GM12878 (cell line): ENCODE measurements around the gene AMN1. TPM values are rescaled to one million over a fixed set of nuclear protein-coding genes. Genes with fewer than 3 reads are reported as not detected.

Source experiments
- ATF2 ChIP-seq: IDR thresholded peaks from 2 replicates; pipeline ENCODE4 v1.6.1; 2012; ENCODE audit warnings: low read length, inconsistent platforms
- ATF7 ChIP-seq: fragments of 450-650 bp; IDR thresholded peaks from 2 replicates; pipeline ENCODE4 v1.6.1; 2016; ENCODE audit warnings: low read depth, mild to moderate bottlenecking
- BCL11A ChIP-seq: IDR thresholded peaks from 2 replicates; pipeline ENCODE4 v1.6.1; 2011; ENCODE audit warnings: low read depth, low read length
- BRCA1 ChIP-seq: IDR thresholded peaks from 2 replicates; pipeline ENCODE4 v1.6.1; 2011; ENCODE audit warnings: low read depth, low read length, improper control_type of control experiment
- CBFB ChIP-seq: IDR thresholded peaks from 2 replicates; pipeline ENCODE4 v1.6.1; 2016; ENCODE audit warnings: antibody characterized with exemption, low read depth
- CBX3 ChIP-seq: fragments of 200-600 bp; sonication (generic); IDR thresholded peaks from 2 replicates; pipeline ENCODE4 v1.6.1; 2016; ENCODE audit warnings: low read depth, borderline replicate concordance
- CHD2 ChIP-seq: IDR thresholded peaks from 2 replicates; pipeline ENCODE4 v1.6.1; 2011; ENCODE audit warnings: low read depth, low read length, improper control_type of control experiment, borderline replicate concordance
- FOXK2 ChIP-seq: fragments of 450-650 bp; IDR thresholded peaks from 2 replicates; pipeline ENCODE4 v1.6.1; 2017; ENCODE audit warnings: mild to moderate bottlenecking, moderate library complexity
- IKZF2 ChIP-seq, 2 experiments: fragments of 450-650 bp; IDR thresholded peaks; 2 replicates each; pipeline ENCODE4 v1.6.1; 2017; ENCODE audit warnings: mild to moderate bottlenecking in 2 of 2, moderate library complexity in 2 of 2
- LARP7 ChIP-seq: fragments of 450-650 bp; IDR thresholded peaks from 2 replicates; pipeline ENCODE4 v1.6.1; 2017; ENCODE audit warnings: mild to moderate bottlenecking
- NBN ChIP-seq: fragments of 450-650 bp; IDR thresholded peaks from 2 replicates; pipeline ENCODE4 v1.6.1; 2016
- NFXL1 ChIP-seq: fragments of 450-650 bp; IDR thresholded peaks from 2 replicates; pipeline ENCODE4 v1.6.1; 2017; ENCODE audit warnings: antibody characterized with exemption, mild to moderate bottlenecking, borderline replicate concordance
- PAX5 ChIP-seq: IDR thresholded peaks from 2 replicates; pipeline ENCODE4 v1.6.1; 2011; ENCODE audit warnings: low read depth, low read length, borderline replicate concordance
- PML ChIP-seq: IDR thresholded peaks from 2 replicates; pipeline ENCODE4 v1.6.1; 2012; ENCODE audit warnings: low read length, inconsistent platforms
- POLR2A ChIP-seq: IDR thresholded peaks from 2 replicates; pipeline ENCODE4 v1.6.1; 2011; ENCODE audit warnings: low read depth, mild to moderate bottlenecking, low read length
- RAD51 ChIP-seq: fragments of 450-650 bp; IDR thresholded peaks from 2 replicates; pipeline ENCODE4 v1.6.1; 2016; ENCODE audit warnings: moderate library complexity, mild to moderate bottlenecking, inconsistent platforms
- RUNX3 ChIP-seq: IDR thresholded peaks from 2 replicates; pipeline ENCODE4 v1.6.1; 2012; ENCODE audit warnings: low read length, inconsistent platforms
- SPI1 ChIP-seq: IDR thresholded peaks from 2 replicates; pipeline ENCODE4 v1.6.1; 2011; ENCODE audit warnings: low read depth, mild to moderate bottlenecking, low read length, moderate library complexity, borderline replicate concordance; ENCODE audit not compliant: insufficient read depth
- USF1 ChIP-seq: IDR thresholded peaks from 2 replicates; pipeline ENCODE4 v1.6.1; 2011; ENCODE audit warnings: borderline replicate concordance, low read depth, mild to moderate bottlenecking, moderate library complexity, mixed read lengths, low read length; ENCODE audit not compliant: insufficient read depth; ENCODE audit errors: extremely low read length
- YBX1 ChIP-seq: fragments of 450-650 bp; IDR thresholded peaks from 2 replicates; pipeline ENCODE4 v1.6.1; 2016; ENCODE audit warnings: antibody characterized with exemption
- ZNF274 ChIP-seq: IDR thresholded peaks from one replicate; pipeline ENCODE4 v1.8.0; 2011; ENCODE audit not compliant: insufficient read length, insufficient read depth
- ZZZ3 ChIP-seq: IDR thresholded peaks from 2 replicates; pipeline ENCODE4 v1.6.1; 2011; ENCODE audit warnings: low read depth; ENCODE audit not compliant: control insufficient read depth, insufficient read length
- polyA plus RNA-seq, 11 experiments: library from polyadenylated mRNA; depleted of rRNA in 4 of 11; unstranded in 6 of 11; stranded (reverse) in 5 of 11; fragments of >200 nt; fragmentation: Nextera tagmentation in 4 of 11; fragmentation: Illumina TruSeq in 1 of 11; extraction: Ambion mirVana in 4 of 11; extraction: Trizol in 1 of 11; gene quantifications; 1 replicate in 1 of 11; 2 replicates in 10 of 11; pipeline versions ENCODE4 v1.2.1 to v1.2.3, GENCODE V29; 2011 to 2016; ENCODE audit warnings: inconsistent platforms in 2 of 11, missing spikeins in 2 of 11, low read depth in 1 of 11
- total RNA-seq, 4 experiments: library from RNA; depleted of rRNA in 3 of 4; stranded (reverse); fragments of >200 nt in 3 of 4; fragmentation: Illumina TruSeq in 1 of 4; extraction: Trizol in 1 of 4; gene quantifications; 2 replicates each; pipeline versions ENCODE4 v1.2.1 to v1.2.3, GENCODE V29; 2013 to 2021
- TF ChIP-seq, protein P1 (sequence below): IDR thresholded peaks from 2 replicates; pipeline ENCODE4 v1.6.1; 2011; ENCODE audit warnings: mild to moderate bottlenecking, low read depth, low read length, moderate library complexity; ENCODE audit not compliant: insufficient replicate concordance
- TF ChIP-seq, protein P2 (sequence below): IDR thresholded peaks from 2 replicates; pipeline ENCODE4 v1.6.1; 2012; ENCODE audit warnings: low read depth, low read length, improper control_type of control experiment
- TF ChIP-seq, protein P3 (sequence below): IDR thresholded peaks from 2 replicates; pipeline ENCODE4 v1.6.1; 2011; ENCODE audit warnings: borderline replicate concordance, low read depth, mild to moderate bottlenecking, moderate library complexity, low read length; ENCODE audit not compliant: insufficient read depth, poor library complexity, severe bottlenecking

AMN1 gene
- total and polyA plus RNA-seq, 10 of the 15 experiments (the other 5 are each of a cell fraction or from before 2014, with no cell fraction given) = 5.4 to 19.3 (median 9.3) TPM

GRCh38 chr12:31728917-31729640 lies at the start of gene AMN1 (continued):
- TF ChIP-seq, protein P1, sequence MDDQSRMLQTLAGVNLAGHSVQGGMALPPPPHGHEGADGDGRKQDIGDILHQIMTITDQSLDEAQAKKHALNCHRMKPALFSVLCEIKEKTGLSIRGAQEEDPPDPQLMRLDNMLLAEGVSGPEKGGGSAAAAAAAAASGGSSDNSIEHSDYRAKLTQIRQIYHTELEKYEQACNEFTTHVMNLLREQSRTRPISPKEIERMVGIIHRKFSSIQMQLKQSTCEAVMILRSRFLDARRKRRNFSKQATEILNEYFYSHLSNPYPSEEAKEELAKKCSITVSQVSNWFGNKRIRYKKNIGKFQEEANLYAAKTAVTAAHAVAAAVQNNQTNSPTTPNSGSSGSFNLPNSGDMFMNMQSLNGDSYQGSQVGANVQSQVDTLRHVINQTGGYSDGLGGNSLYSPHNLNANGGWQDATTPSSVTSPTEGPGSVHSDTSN = no peak
- TF ChIP-seq YBX1 (no peak), PML (no peak), NFXL1 (no peak), ATF7 (peak; percentile 99), SPI1 (no peak), USF1 (no peak), CBX3 (no peak), CBFB (peak; percentile 58; the same call in 1 of the 2 replicates), IKZF2 (IDR thresholded peaks at IDR 0.05) (peak; percentile 52 to 67), FOXK2 (no peak), NBN (peak; percentile 100), LARP7 (peak; percentile 37; the same call in 1 of the 2 replicates), CHD2 (peak; percentile 48), BRCA1 (peak; percentile 50; the same call in 1 of the 2 replicates), ZZZ3 (no peak), PAX5 (no peak), POLR2A (peak; percentile 92), RAD51 (peak; percentile 45), BCL11A (no peak), ZNF274 (no peak), RUNX3 (peak; percentile 75), ATF2 (peak; percentile 78)
- TF ChIP-seq, protein P2, sequence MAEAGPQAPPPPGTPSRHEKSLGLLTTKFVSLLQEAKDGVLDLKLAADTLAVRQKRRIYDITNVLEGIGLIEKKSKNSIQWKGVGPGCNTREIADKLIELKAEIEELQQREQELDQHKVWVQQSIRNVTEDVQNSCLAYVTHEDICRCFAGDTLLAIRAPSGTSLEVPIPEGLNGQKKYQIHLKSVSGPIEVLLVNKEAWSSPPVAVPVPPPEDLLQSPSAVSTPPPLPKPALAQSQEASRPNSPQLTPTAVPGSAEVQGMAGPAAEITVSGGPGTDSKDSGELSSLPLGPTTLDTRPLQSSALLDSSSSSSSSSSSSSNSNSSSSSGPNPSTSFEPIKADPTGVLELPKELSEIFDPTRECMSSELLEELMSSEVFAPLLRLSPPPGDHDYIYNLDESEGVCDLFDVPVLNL = 0 out of 2 replicates have a peak, but pooled peaks have one; percentile 34
- TF ChIP-seq, protein P3, sequence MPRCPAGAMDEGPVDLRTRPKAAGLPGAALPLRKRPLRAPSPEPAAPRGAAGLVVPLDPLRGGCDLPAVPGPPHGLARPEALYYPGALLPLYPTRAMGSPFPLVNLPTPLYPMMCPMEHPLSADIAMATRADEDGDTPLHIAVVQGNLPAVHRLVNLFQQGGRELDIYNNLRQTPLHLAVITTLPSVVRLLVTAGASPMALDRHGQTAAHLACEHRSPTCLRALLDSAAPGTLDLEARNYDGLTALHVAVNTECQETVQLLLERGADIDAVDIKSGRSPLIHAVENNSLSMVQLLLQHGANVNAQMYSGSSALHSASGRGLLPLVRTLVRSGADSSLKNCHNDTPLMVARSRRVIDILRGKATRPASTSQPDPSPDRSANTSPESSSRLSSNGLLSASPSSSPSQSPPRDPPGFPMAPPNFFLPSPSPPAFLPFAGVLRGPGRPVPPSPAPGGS = no peak
